GM18873 (cell line): ENCODE measurements around the gene ZNF20.
"Not testable (repeated sequence)": the region's sequence is repeated elsewhere in the genome, so short reads cannot be mapped to it uniquely, and the experiment has no call there.

Experiments used
- ATAC-seq: cut with Tn5 transposase; IDR thresholded peaks from one replicate; pipeline ENCODE4 v1.9.1; 2021; ENCODE audit warnings: mild to moderate bottlenecking, moderate library complexity, moderate number of reproducible peaks; ENCODE audit not compliant: unreplicated experiment, low FRiP score

Gene ZNF20

GRCh38 chr19:12113121-12113520, 27.0 kb downstream of the ZNF20 start:
- ATAC-seq = no peak

DNA sequence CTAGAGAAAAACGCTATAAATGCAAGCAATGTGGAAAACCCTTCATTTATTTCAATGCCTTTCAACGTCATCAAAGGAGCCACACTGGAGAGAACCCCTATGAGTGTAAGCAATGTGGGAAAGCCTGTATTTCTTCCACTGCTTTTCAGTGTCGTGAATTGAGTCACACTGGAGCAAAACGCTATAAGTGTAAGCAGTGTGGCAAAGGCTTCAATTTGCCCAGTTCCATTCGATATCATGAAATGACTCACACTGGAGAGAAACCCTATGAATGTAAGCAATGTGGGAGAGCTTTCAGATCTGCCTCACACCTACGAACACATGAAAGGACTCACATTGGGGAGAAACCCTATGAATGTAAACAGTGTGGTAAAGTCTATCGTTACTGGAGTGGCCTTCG, 27.4 kb downstream of the ZNF20 start:
- no peak for ATAC-seq

- ATAC-seq = no peak
These were observed 28.1 kb downstream of the ZNF20 start for GRCh38 chr19:12111943-12112637.

- ATAC-seq = no peak
These were observed 29.0 kb downstream of the ZNF20 start for GRCh38 chr19:12111176-12111575.

DNA sequence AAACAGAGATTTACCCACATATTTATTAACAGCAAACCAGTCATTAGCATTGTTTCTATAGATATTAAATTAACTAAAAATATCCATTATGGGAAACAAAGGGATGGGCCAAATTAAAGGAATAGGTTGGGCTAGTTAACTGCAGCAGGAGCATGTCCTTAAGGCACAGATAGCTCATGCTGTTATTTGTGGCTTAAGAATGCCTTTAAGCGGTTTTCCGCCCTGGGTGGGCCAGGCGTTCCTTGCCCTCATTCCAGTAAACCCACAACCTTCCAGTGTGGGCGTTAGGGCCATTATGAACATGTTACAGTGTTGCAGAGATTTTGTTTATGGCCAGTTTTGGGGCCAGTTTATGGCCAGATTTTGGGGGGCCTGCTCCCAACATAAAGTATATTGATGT, 36.2 kb downstream of the ZNF20 start:
- not testable (repeated sequence) for ATAC-seq

- ATAC-seq = no peak
These were observed 42.1 kb downstream of the ZNF20 start for GRCh38 chr19:12098040-12098439.

GRCh38 chr19:12095111-12095790, 44.9 kb downstream of the ZNF20 start:
- no peak for ATAC-seq

DNA sequence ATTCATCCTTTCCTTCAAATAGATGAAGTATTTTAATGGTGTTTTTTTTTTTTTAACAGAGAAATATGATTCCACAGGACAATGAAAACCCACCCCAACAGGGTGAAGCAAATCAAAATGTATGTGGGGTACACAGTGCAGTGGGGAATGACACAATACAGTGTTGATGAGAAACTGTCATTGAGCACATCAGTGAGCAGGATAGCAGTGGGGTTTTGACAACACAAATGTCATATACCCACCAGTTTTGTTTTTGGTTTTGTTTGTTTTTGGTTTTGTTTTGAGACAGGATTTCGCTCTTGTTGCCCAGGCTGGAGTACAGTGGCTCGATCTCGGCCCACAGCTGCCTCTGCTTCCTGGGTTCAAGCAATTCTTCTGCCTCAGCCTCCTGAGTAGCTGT, 46.4 kb downstream of the ZNF20 start:
- ATAC-seq = no peak

DNA sequence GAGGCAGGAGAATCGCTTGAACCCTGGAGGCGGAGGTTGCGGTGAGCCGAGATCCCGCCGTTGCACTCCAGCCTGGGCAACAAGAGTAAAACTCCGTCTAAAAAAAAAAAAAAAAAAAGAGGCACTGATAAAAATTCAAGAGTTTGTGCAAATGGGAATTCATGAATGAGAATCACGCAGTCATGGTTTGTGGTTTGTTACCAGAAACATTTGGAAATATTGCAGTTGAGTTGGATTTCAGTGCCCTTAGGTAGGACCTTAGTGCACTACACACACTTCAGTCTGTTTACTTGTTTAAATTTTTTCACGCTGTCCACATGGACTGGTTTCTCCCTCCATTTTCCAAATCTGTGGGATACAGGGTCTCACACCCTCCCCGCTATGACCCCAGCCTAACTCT, 47.2 kb downstream of the ZNF20 start:
- ATAC-seq = no peak

DNA sequence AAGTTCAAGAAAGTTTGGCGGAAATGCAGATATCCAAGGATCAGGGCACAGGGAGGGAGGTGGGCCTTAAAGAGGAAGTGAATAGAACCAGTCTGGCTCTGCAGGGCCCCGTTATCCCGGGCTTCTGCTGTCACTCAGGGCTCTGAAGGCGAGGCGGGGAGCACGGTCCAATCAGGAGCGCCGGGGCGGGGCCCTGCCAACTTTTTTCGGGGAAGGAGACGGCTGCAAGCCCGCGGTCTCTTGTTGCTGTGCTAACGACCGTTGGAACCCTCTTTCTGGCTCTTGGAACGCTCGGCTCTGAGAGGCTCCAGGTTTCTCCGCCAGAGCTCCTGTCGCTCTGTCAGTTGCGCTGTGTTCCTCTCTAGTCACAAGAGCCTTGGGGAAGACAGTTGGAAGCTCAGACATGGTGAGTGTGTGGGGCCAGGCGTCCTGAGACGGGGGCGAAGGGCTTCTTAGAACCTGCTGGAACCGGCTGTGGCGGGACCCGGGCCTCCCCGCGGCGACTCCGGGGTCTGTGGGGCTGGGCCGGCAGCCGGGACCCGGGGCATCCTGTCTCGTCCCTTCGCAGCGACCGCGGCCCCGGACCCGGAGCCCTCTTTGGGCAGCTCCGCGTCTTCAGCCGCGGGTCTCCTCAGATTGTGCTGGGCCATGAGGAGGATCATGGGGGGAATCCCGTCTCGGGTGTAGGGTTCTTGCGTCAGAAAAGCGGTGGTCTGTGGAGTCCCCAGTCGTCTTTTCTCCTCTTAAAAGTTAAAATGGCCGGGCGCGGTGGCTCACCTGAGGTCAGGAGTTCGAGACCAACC, 47.9 kb downstream of the ZNF20 start:
- no peak for ATAC-seq

GRCh38 chr19:12090807-12091206, 49.3 kb downstream of the ZNF20 start:
- ATAC-seq = no peak

DNA sequence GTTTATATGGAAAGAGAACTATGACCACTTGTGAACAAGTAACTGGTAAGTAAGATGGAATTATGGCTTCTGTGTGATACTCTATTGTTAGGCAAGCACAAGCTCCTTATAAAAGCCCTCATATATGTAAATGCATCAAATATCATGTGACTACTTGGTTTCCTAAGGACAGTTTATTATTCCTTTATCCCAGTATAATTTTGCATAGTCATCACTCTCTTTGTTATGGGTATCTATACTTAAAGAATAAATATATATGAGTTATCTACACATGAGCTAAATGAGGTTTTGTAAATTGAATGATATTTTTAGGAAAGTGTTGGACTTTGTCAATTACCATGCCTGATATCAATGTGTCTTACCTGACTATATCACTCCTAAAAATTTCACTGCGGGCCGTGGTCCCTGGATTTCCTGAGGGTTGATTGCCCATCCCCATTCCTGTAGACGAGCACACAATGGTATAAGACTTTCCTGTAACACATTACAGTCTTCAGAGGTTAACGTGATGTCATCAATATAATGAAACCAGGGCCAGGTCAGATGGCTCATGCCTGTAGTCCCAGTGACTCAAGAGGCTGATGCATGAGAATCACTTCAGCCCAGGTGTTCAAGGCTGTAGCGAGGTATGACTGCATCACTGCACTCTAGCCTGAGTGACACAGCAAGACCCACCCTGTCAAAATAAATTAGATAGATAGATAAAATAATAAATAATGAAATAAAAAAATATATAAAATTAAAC, 54.9 kb downstream of the ZNF20 start:
- ATAC-seq = no peak

GRCh38 chr19:12083336-12083735, 56.8 kb downstream of the ZNF20 start:
- ATAC-seq = not testable (repeated sequence)
